ENCODE data around the gene KIAA0232.

KIAA0232 gene, protein sequence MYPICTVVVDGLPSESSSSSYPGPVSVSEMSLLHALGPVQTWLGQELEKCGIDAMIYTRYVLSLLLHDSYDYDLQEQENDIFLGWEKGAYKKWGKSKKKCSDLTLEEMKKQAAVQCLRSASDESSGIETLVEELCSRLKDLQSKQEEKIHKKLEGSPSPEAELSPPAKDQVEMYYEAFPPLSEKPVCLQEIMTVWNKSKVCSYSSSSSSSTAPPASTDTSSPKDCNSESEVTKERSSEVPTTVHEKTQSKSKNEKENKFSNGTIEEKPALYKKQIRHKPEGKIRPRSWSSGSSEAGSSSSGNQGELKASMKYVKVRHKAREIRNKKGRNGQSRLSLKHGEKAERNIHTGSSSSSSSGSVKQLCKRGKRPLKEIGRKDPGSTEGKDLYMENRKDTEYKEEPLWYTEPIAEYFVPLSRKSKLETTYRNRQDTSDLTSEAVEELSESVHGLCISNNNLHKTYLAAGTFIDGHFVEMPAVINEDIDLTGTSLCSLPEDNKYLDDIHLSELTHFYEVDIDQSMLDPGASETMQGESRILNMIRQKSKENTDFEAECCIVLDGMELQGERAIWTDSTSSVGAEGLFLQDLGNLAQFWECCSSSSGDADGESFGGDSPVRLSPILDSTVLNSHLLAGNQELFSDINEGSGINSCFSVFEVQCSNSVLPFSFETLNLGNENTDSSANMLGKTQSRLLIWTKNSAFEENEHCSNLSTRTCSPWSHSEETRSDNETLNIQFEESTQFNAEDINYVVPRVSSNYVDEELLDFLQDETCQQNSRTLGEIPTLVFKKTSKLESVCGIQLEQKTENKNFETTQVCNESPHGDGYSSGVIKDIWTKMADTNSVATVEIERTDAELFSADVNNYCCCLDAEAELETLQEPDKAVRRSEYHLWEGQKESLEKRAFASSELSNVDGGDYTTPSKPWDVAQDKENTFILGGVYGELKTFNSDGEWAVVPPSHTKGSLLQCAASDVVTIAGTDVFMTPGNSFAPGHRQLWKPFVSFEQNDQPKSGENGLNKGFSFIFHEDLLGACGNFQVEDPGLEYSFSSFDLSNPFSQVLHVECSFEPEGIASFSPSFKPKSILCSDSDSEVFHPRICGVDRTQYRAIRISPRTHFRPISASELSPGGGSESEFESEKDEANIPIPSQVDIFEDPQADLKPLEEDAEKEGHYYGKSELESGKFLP (N-terminal part only)

GRCh38 chr4:6782147-6782845 lies at the start of gene KIAA0232:
KIAA0232 (plus strand) TSS chr4:6782727; CDS start chr4:6824454, 41,727 bp downstream.
- H3K27me3 ChIP-seq (ENCODE audit: control insufficient read depth in 1 of 2, insufficient read depth in 2 of 2, low read length in 2 of 2), result no peaks in the 10 kb centered on the region
- no peaks in the 10 kb centered on the region for H3K9me3 ChIP-seq (ENCODE audit: control insufficient read depth in 2 of 2, low read length in 2 of 2)
- peak within 1 kb of the TSS; percentile 96 for H3K27ac ChIP-seq (ENCODE audit: low read length)
- H3K9ac ChIP-seq (ENCODE audit: low read length in 2 of 2), result peak within 1 kb of the TSS; percentile 87 to 92
- H3K4me3 ChIP-seq (ENCODE audit: low read length in 2 of 2), result peak within 1 kb of the TSS; percentile 65 to 88
- H3K4me1 ChIP-seq (ENCODE audit: control insufficient read depth, insufficient read depth, low read length), result peaks cover 15% of the 10 kb centered on the region
- no peaks in the 10 kb centered on the region for H3K36me3 ChIP-seq (ENCODE audit: control insufficient read depth in 2 of 2, insufficient read depth in 2 of 2, low read length in 2 of 2)

DNA sequence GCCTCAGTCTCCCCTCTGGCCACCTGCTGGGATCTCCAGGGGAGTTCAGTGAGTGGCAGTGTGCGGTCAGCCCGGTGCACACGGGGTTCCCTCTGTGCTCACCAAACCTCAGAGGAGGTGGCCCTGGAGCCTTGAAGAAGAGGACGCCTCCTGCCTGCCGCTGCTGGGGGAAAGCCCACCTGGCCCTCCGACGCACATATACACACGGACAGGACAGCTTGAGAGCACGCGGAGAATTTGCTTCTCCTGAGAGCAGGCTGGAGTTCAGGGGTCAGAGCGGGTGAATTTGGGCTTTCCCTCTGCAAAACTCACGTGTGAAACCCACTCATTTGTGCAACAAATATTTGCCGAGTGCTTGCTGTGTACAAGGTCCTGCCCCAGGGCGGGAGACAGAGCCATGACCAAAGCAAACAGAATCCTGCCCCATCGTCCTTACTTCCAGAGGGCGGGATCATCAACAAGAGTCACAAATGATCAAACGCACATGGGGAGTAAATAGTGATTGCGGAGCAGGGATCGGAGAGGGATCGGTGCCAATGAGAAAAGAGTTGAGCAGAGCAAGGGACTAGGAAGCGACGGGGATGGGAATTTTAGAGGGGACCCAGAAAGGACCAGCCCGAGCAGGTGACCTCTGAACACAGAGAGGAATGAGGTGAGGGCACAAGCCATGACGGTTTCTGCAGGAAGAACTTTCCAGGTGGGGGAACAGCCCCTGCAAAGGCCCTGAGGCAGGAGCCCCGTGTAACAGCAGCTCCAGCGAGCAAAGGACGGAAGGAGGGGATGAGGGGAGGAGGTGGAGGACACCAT lies 49.0 kb upstream of the KIAA0232 start:
- Histone ChIP-seq H3K9ac (ENCODE audit: low read length in 2 of 2) (no peak overlapping the region), H3K4me1 (ENCODE audit: control insufficient read depth, insufficient read depth, low read length) (peaks cover 2% of the 10 kb centered on the region), H3K36me3 (ENCODE audit: control insufficient read depth in 2 of 2, insufficient read depth in 2 of 2, low read length in 2 of 2) (no peaks in the 10 kb centered on the region), H3K9me3 (ENCODE audit: control insufficient read depth in 2 of 2, low read length in 2 of 2) (no peaks in the 10 kb centered on the region), H3K27me3 (ENCODE audit: control insufficient read depth in 1 of 2, insufficient read depth in 2 of 2, low read length in 2 of 2) (no peaks in the 10 kb centered on the region), H3K27ac (ENCODE audit: low read length) (no peak overlapping the region), H3K4me3 (ENCODE audit: low read length in 2 of 2) (no peak overlapping the region)

DNA sequence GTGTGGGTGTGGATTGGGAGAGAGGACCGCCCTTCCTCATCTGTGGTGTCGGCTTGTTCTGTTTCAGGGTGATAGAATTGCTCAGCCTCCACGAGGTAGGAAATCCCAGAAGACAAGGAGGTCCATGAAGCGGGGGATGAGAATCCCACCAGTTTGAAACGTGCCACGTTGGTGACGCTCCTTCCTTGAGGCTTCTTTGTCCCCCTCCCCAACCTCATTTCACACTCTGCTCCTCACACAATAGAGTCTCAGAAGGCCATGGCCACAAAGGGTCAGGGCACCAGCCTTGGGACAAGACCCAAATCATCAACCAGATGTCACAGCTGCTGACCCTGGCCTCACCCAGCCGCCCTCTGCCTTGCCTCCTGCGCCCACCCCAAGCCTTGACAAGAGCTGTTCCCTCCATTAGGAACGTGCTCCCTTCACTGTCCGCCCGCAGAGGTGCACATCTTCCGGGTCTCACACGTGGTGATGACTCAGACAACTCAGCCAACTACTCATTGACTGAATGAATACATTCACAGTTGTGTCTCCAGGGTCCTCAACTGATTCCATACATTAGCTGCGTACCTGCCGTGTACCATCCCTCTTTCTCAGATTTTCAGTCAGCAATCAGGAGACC lies 48.3 kb upstream of the KIAA0232 start:
- Histone ChIP-seq H3K4me1 (ENCODE audit: control insufficient read depth, insufficient read depth, low read length) (peaks cover 2% of the 10 kb centered on the region), H3K9ac (ENCODE audit: low read length in 2 of 2) (no peak overlapping the region), H3K9me3 (ENCODE audit: control insufficient read depth in 2 of 2, low read length in 2 of 2) (no peaks in the 10 kb centered on the region), H3K27ac (ENCODE audit: low read length) (no peak overlapping the region), H3K27me3 (ENCODE audit: control insufficient read depth in 1 of 2, insufficient read depth in 2 of 2, low read length in 2 of 2) (no peaks in the 10 kb centered on the region), H3K36me3 (ENCODE audit: control insufficient read depth in 2 of 2, insufficient read depth in 2 of 2, low read length in 2 of 2) (no peaks in the 10 kb centered on the region), H3K4me3 (ENCODE audit: low read length in 2 of 2) (no peak overlapping the region)

DNA sequence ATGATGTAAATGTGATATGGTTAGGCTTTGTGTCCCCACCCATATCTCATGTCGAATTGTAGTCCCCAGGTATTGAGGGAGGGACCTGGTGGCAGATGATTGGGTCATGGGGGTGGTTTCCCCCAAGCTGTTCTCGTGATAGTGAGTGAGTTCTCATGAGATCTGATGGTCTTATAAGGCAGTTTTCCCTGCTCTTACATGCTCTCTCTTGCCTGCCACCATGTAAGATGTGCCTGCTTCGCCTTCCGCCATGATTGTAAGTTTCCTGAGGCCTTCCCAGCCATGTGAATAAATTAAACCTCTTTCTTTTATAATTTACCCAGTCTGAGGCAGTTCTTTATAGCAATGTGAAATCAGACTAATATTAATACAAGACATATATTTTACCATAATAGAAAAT lies 42.6 kb upstream of the KIAA0232 start:
- no peaks in the 10 kb centered on the region for H3K4me1 ChIP-seq (ENCODE audit: control insufficient read depth, insufficient read depth, low read length)
- no peak overlapping the region for H3K4me3 ChIP-seq (ENCODE audit: low read length in 2 of 2)
- no peak overlapping the region for H3K9ac ChIP-seq (ENCODE audit: low read length in 2 of 2)
- no peaks in the 10 kb centered on the region for H3K36me3 ChIP-seq (ENCODE audit: control insufficient read depth in 2 of 2, insufficient read depth in 2 of 2, low read length in 2 of 2)
- H3K27me3 ChIP-seq (ENCODE audit: control insufficient read depth in 1 of 2, insufficient read depth in 2 of 2, low read length in 2 of 2), result peaks cover 0 to 2% of the 10 kb centered on the region in 2 donors
- H3K9me3 ChIP-seq (ENCODE audit: control insufficient read depth in 2 of 2, low read length in 2 of 2), result no peaks in the 10 kb centered on the region
- no peak overlapping the region for H3K27ac ChIP-seq (ENCODE audit: low read length)

DNA sequence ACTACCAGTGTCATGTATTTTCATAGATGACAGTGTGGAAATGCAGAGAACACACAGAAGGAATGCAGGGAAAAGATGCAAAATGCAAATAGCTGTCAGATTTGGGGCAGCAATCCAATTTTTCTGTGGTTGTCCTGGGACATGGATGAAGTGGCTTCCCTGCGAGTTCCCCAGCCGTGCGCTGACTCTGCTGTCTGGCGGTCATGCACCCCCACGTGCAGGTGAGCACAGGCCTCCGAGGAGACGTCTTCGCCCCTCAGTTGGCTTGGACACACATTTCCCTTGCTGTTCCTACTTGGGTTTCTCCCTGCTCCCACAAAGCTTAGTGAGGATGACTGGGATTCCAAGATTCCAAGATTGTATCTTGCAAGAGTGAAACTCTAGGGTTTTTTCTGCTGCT lies 42.2 kb upstream of the KIAA0232 start:
- Histone ChIP-seq H3K9ac (ENCODE audit: low read length in 2 of 2) (no peak overlapping the region), H3K27ac (ENCODE audit: low read length) (no peak overlapping the region), H3K36me3 (ENCODE audit: control insufficient read depth in 2 of 2, insufficient read depth in 2 of 2, low read length in 2 of 2) (no peaks in the 10 kb centered on the region), H3K27me3 (ENCODE audit: control insufficient read depth in 1 of 2, insufficient read depth in 2 of 2, low read length in 2 of 2) (peaks cover 0 to 2% of the 10 kb centered on the region in 2 donors), H3K9me3 (ENCODE audit: control insufficient read depth in 2 of 2, low read length in 2 of 2) (no peaks in the 10 kb centered on the region), H3K4me3 (ENCODE audit: low read length in 2 of 2) (no peak overlapping the region), H3K4me1 (ENCODE audit: control insufficient read depth, insufficient read depth, low read length) (no peaks in the 10 kb centered on the region)

DNA sequence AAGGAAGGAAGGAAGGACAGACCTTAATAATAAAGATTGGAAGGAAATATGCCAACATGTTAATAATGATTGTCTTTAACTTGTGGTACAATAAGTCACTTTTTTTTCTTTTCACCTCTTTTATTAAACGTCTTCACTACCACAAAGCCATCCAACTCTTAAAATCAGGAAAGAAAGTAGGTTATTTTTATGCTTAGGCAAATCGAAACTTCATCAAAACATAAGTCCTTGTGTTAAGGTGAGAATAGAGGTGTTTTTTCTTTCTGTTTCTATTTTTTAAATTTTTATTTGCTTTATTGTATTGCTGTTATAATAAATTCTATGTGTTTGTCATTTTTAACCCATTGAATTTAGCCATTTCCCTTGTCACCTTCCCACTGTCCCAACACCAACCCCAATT lies 40.0 kb upstream of the KIAA0232 start:
- no peak overlapping the region for H3K27ac ChIP-seq (ENCODE audit: low read length)
- H3K4me1 ChIP-seq (ENCODE audit: control insufficient read depth, insufficient read depth, low read length), result peaks cover 8% of the 10 kb centered on the region
- H3K27me3 ChIP-seq (ENCODE audit: control insufficient read depth in 1 of 2, insufficient read depth in 2 of 2, low read length in 2 of 2), result peaks cover 0 to 3% of the 10 kb centered on the region in 2 donors
- H3K9ac ChIP-seq (ENCODE audit: low read length in 2 of 2), result no peak overlapping the region
- no peaks in the 10 kb centered on the region for H3K36me3 ChIP-seq (ENCODE audit: control insufficient read depth in 2 of 2, insufficient read depth in 2 of 2, low read length in 2 of 2)
- no peaks in the 10 kb centered on the region for H3K9me3 ChIP-seq (ENCODE audit: control insufficient read depth in 2 of 2, low read length in 2 of 2)
- H3K4me3 ChIP-seq (ENCODE audit: low read length in 2 of 2), result no peak overlapping the region

DNA sequence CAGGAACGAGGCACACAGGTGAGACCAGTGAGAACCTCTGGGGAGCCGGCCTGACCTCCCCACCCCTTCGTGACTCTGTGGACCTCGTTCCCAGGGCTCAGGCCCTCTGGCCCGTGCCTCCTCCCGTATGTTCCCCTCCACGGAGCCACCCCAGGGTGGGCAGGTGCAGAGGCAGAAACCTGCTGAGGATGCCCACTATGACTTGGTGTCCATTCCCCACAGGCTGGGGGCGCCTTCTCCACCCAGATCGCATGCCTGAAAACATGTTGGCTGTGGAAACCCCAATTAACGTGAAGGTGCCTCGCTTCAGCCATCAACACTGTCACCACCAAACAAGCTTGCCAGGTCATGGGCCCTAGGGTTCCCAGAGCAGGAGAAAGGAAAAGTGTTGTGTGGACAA lies 39.5 kb upstream of the KIAA0232 start:
- no peak overlapping the region for H3K9ac ChIP-seq (ENCODE audit: low read length in 2 of 2)
- H3K4me3 ChIP-seq (ENCODE audit: low read length in 2 of 2), result no peak overlapping the region
- H3K27ac ChIP-seq (ENCODE audit: low read length), result no peak overlapping the region
- H3K27me3 ChIP-seq (ENCODE audit: control insufficient read depth in 1 of 2, insufficient read depth in 2 of 2, low read length in 2 of 2), result peaks cover 0 to 3% of the 10 kb centered on the region in 2 donors
- peaks cover 10% of the 10 kb centered on the region for H3K4me1 ChIP-seq (ENCODE audit: control insufficient read depth, insufficient read depth, low read length)
- H3K9me3 ChIP-seq (ENCODE audit: control insufficient read depth in 2 of 2, low read length in 2 of 2), result no peaks in the 10 kb centered on the region
- no peaks in the 10 kb centered on the region for H3K36me3 ChIP-seq (ENCODE audit: control insufficient read depth in 2 of 2, insufficient read depth in 2 of 2, low read length in 2 of 2)

DNA sequence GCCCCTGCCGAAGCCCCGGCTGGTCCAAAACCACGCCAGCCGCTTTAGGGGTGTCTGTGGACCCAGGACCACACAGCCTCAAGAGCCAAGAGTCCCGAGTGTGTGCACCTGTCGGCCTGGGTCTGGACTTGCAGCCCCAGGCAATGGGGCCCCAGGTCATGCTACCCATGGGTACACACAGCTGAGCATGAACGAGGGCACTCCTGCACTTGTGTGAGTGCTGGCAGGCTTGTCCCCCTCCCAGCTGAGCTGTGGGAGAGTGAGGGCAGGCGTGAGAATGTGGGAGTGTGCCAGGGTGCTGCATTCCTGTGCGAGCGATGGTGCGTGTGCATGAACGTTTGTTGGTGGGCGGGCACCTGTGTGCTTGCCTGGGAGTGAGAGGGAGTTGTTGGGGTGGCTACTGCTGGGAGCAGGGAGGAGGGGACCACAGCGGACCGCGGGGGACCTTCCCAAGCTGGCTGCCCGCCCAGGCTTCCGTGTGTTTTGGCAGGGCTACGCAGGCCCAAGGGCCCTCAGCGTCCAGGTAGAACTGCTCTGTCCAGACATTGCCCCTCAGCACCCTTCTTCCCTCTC lies 35.7 kb upstream of the KIAA0232 start:
- H3K4me3 ChIP-seq (ENCODE audit: low read length in 2 of 2), result peak overlapping the region in 1 of 2 donors; percentile 3
- no peak overlapping the region for H3K27ac ChIP-seq (ENCODE audit: low read length)
- H3K9ac ChIP-seq (ENCODE audit: low read length in 2 of 2), result peak overlapping the region in 1 of 2 donors; percentile 21
- H3K27me3 ChIP-seq (ENCODE audit: control insufficient read depth in 1 of 2, insufficient read depth in 2 of 2, low read length in 2 of 2), result peaks cover 0 to 2% of the 10 kb centered on the region in 2 donors
- H3K9me3 ChIP-seq (ENCODE audit: control insufficient read depth in 2 of 2, low read length in 2 of 2), result no peaks in the 10 kb centered on the region
- peaks cover 19% of the 10 kb centered on the region for H3K4me1 ChIP-seq (ENCODE audit: control insufficient read depth, insufficient read depth, low read length)
- H3K36me3 ChIP-seq (ENCODE audit: control insufficient read depth in 2 of 2, insufficient read depth in 2 of 2, low read length in 2 of 2), result no peaks in the 10 kb centered on the region
